ENCODE results near the gene PLCG1.

The PLCG1 gene

DNA sequence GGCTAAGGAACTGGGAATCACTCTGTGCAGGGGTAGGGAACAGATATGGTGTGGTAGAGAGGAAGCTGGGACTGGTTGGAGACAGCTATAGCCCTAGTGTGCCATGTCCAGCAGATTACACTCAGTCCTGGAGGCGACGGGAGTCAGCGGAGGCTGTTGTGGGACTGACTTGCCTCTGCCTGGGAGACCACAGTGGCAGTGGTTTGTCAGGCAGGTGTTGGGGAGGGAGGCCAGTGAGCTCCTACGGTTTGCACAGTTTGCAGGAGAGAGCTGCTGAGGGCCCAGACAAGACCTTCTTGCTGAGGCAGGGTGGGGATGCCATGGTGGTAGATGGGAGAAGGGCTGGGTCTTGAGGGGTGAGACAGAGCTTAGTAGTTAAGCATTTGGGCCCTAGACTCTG, 4.9 kb downstream of the PLCG1 start:
- DNase-seq (ENCODE audit: low read depth in 2 of 2): no peak

DNA sequence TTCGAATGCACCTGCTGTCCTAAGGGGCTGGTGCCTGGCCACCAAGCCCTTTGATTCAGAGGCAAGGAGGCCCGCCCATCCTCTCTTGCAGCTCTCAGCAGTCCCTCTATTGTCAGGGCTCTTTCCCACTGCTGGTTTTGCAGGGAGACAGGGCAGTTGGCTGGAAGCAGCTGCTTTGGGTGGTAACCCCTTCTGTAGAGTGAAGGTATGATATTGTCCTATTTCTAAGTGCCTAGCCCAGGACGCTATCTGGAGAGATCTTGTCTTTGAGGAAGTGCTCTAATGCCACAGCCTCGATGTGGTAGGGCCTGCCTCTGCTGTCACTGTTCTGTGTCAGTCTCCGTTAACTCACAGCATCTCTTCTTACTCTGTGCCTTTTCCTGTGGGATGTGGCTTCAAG, 5.6 kb downstream of the PLCG1 start:
- DNase-seq (ENCODE audit: low read depth in 2 of 2): no peak

DNA sequence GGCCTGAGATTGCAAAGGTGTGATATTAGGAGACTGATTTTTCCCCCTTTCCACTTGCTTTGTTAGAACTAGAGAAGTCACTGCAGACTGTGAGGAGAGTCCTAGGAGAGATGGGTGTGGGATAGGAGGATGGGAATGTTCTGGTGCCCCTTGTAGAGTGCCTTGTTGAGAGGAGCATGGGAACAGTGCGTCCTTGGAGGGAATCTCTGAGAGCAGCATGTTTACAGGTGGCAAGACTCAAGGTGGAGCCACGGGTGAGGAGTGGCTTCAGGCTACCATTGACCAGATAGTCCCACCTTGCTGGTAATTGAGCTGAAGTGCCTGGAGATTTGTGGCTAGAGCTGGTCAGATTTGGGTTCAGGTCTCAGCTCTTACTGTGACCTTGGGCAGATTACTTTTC, 6.0 kb downstream of the PLCG1 start:
- DNase-seq (ENCODE audit: low read depth in 2 of 2): no peak

DNA sequence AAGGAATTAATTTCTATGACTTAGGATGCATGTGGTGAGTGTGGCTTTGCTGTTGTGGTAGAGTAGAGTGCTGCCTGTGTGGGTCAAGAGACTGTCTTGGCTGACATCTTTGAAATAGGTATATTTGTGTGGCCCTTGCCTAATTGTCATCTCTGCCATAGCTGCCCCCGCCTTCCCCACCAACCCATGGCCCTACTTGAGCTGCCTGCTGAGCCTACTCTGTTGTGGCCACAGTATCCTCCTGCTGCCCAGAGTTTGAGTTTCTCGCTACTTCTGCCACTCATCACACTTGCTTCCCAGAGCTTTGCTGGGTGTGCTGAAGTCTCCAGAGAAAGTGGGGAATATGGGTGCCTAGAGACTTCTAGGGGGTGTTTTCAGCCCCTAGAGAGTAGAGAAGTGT, 8.0 kb downstream of the PLCG1 start:
- DNase-seq (ENCODE audit: low read depth in 2 of 2): no peak

- DNase-seq (ENCODE audit: low read depth in 2 of 2): no peak
Observed at GRCh38 chr20:41145821-41146620, 8.7 kb downstream of the PLCG1 start.

DNA sequence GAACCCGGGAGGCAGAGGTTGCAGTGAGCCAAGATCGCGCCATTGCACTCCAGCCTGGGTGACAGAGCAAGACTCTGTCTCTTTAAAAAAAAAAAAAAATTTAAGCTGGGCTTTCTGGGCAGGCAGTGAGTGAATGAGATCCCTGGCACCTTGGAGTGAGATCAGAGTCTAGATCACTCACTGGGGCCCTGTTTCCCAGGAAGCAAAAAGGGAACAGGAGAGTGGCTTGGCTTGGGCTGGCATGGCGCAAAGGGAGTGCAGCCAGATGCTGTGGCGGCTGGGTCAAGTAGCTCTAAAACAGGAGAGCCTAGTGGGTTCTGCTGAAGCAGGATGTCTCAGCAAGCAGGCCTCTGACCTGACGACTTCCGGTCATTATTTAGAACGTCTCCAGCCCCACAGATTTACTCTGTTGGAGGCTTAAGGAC, 10.4 kb downstream of the PLCG1 start:
- DNase-seq (ENCODE audit: low read depth in 2 of 2): no peak

- DNase-seq (ENCODE audit: low read depth in 2 of 2): no peak
Observed at GRCh38 chr20:41148942-41149341, 11.6 kb downstream of the PLCG1 start.

DNA sequence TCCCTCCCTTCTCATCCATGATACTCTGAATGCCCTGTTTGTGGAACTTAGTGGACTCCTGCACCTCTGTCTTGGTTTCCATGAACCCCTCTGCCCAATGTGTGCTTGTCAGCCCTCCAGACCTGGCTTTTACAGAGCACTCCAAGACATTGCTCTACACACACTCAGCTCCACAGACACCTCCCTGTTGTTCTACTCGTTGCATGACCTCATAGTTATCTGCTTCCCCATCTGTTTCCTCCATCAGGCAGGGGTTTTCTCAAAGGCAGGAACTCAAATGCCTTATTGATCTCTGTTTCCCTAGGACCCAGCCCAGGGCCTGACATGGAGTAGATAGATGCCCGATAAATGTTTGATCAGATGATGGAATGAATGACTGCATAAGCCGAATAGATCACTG, 13.3 kb downstream of the PLCG1 start:
- no peak for DNase-seq (ENCODE audit: low read depth in 2 of 2)

- no peak for DNase-seq (ENCODE audit: low read depth in 2 of 2)
Observed at GRCh38 chr20:41151134-41151869, 14.0 kb downstream of the PLCG1 start.

DNA sequence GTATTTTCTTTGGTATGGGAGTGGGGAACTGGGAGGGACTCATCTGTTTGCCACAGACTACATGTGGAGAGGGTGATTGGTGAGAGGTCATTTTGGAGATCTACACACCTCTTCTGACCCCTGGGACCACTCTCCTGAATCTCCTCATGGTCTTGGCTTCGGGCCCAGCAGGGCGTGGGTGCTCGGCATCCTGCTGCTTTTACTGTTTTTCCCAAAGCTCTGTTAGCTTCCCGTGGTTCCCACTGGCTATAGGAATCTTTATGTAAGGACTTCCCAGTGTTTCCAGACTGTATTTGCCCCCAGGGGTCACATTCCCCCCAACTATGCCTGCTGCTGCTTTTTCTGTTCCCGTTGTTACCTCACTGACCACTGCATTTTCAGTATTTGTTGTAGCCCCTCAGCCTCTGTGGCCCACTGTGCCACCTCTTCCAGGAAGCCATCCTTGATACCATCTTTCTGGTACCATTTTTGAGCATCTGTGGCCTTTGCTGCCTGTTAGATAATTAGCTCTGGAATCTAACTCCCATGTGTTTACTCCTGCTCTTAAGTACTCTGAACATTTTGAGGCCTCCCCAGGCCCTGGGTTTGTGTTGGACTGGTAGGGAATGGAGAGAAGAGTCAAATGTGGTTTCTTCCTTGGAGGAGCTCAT, 14.9 kb downstream of the PLCG1 start:
- DNase-seq (ENCODE audit: low read depth in 2 of 2): no peak

DNA sequence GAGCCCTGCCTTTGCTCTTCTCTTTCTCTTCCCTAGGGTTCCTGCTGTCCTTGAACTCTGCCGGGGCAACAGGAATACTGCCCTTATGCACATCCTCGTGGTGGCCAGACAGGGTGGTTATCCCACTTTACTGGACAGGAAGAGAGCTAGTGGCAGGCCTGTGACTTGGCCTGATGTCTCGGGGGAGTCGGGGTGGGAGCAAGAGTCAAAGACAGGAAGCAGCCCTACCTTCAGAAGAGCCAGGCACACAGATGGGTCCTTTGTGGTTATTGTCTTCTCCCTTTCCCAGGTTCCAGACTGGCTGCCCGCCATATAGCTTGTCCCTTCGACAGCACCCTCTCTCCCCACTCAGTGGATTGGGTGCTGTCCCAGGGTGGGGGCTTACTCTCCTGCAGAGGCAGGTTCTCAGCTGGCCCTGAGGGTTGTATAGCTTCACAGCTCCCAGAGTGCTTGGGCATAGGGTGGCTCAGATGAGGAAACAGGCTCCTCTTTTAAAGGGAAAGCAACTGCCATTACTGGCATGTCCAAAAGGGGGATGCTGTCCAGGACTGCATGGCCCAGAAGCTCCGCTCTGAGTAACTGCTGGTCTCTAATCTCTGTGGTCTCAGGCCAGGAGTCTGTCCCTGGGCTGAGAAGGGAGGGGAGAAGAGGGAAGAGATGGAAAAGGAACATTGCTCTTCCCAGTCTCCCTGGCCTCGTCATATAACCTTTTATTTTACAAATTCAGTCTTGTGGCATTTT, 17.3 kb downstream of the PLCG1 start:
- no peak for DNase-seq (ENCODE audit: low read depth in 2 of 2)

- DNase-seq (ENCODE audit: low read depth in 2 of 2): no peak
Observed at GRCh38 chr20:41155261-41155660, 17.9 kb downstream of the PLCG1 start.

- DNase-seq (ENCODE audit: low read depth in 2 of 2): no peak
Observed at GRCh38 chr20:41158082-41158625, 20.8 kb downstream of the PLCG1 start.

GRCh38 chr20:41159547-41159946, 22.2 kb downstream of the PLCG1 start:
- DNase-seq (ENCODE audit: low read depth in 2 of 2): no peak

GRCh38 chr20:41160686-41161085, 23.3 kb downstream of the PLCG1 start:
- DNase-seq (ENCODE audit: low read depth in 2 of 2): no peak

DNA sequence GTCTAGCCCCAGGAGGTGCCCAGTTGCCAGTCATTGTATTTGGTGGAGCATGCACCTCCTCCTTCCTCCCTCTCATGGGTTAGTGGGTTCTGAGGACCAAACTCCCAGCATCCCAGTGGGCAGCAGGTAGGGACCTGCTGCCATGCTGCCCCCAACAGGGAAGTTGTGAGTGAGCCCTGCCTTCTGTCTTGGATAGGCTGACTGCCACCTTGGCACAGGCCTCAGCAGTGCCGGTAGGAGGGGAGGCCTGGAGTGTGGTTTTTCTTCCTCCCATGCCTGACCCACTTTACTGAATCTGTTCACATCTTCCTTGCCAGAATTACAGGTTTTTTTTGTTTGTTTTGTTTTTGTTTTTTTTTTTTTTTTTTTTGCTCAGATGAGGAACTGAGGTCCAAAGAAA, 24.5 kb downstream of the PLCG1 start:
- DNase-seq (ENCODE audit: low read depth in 2 of 2): no peak

GRCh38 chr20:41162396-41162795, 25.1 kb downstream of the PLCG1 start:
- DNase-seq (ENCODE audit: low read depth in 2 of 2): no peak

DNA sequence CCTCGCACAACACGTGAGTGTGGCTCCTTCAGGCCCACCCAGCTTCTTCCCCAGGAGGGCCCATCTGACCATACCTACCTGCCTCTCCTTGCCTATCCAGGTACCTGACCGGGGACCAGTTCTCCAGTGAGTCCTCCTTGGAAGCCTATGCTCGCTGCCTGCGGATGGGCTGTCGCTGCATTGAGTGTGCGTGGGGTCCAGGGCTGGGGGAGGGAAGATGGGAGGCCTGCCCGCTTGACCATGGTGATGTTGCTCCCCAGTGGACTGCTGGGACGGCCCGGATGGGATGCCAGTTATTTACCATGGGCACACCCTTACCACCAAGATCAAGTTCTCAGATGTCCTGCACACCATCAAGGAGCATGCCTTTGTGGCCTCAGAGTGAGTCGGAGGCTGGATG, 26.5 kb downstream of the PLCG1 start:
- DNase-seq (ENCODE audit: low read depth in 2 of 2): no peak

GRCh38 chr20:41165001-41165882, 27.9 kb downstream of the PLCG1 start:
- no peak for DNase-seq (ENCODE audit: low read depth in 2 of 2)

DNA sequence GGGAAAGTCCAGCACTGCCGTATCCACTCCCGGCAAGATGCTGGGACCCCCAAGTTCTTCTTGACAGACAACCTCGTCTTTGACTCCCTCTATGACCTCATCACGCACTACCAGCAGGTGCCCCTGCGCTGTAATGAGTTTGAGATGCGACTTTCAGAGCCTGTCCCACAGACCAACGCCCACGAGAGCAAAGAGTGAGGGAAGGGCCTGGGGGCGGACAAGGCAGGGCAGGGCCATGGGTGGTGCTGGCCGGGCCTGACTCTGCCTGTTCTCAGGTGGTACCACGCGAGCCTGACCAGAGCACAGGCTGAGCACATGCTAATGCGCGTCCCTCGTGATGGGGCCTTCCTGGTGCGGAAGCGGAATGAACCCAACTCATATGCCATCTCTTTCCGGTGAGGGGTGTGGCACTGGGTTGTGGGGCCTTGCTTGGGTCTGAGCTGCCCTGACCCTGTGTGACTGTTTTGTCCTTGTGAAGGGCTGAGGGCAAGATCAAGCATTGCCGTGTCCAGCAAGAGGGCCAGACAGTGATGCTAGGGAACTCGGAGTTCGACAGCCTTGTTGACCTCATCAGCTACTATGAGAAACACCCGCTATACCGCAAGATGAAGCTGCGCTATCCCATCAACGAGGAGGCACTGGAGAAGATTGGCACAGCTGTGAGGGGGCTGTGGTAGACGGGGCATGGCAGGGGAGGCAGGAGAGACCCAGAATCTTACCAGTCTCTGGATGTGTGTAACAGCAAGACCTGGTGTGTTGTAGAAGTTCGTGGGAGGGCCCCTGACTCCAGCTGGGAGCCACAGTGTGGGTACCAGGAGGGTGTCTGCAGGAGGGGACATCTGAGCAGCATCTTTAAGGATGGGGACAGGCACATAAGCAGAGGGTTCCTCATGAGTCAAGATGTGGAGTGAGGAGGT, 29.1 kb downstream of the PLCG1 start:
- DNase-seq (ENCODE audit: low read depth in 2 of 2): no peak

All from stimulated activated CD4-positive, alpha-beta T cell treated with anti-CD3 and anti-CD28 coated beads, Interleukin-12 subunit alpha, Interleukin-12 subunit beta, amount 100 ng/mL, for 24 hours (primary cell).